CD4-positive, alpha-beta T cell treated with Interleukin-17A for 1 hour (primary cell): ENCODE results near the gene PPP3CA.
"Not testable (repeated sequence)": the region's sequence is repeated elsewhere in the genome, so short reads cannot be mapped to it uniquely, and the experiment has no call there.

ENCODE experiments used
- DNase-seq: peaks from one replicate; pipeline ENCODE4 v3.0.0-alpha.2; 2020

The PPP3CA gene

DNA sequence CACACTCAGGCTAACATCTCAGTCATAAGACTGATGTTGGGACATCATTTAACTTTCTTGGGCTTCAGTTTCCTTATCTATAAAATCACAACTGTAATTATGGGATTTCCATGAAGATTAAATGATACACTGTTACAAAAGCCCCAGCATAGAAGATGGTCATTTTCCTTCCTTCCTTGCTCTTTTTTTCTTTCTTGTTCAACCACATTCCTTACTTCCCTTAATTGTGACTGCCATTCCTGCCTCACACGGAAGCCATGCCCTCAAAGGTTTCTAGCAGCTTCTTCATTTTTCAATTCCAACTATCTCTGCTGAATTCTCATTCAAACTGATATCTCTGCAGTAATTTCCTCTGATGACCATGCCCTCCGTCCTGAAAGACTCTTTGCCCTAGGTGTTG is 311.8 kb downstream of the PPP3CA start:
- no peak for DNase-seq

DNA sequence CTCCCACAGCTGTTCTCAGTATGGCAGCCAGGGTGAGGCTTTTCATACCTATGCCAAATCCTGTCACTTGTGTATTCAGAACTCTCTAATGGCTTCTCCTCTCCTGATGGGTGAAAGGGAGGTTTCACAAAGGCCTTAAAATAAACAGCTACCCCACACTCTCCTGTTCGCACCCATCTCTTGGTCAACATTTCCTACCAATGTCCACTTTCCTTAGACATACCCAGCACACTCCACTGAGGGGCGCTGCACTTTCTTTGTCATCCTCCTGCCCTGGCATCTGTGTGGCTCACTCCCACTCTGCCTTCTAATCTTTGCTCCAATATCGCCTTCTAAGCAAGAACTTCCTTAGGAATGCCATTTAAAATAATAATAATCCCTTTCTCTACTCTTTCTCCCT is 313.3 kb downstream of the PPP3CA start:
- no peak for DNase-seq

DNA sequence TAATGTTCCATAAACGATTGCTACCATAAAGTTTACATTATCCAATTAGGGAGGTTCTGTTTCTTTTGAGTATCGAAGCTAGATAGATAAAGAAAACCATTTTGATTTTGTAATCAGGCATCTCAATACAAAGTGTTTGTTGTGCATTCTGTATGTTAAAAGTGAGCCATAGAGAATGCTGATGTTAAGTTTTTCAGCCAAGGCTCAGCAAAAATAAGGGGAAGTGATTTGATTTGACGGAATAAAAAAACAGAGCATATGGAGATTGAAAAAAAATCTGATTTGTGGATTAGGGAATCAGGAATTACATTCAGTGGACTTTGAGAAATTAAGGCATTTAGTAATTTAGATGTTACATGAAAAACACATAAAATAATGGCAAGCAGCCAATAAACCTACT is 314.8 kb downstream of the PPP3CA start:
- DNase-seq = no peak

DNA sequence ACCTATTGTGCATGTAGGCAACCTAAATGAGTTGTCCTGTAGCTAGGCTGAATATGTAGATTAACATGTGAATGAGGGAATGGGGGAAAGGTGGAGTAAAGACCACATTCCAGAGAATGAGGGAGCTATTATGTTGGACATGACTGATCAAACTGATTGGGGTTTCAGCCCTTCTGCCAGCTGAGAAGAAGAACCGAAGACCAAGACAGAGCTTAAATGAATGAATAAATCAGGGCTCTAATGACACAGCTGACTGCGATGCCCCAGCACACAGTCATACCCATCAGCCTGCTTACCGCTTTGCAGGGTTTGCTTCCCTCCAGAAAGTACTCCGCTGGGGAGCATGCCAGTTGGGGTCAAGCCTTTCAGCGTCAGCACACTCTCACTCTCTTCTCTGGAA is 315.4 kb downstream of the PPP3CA start:
- no peak for DNase-seq

DNA sequence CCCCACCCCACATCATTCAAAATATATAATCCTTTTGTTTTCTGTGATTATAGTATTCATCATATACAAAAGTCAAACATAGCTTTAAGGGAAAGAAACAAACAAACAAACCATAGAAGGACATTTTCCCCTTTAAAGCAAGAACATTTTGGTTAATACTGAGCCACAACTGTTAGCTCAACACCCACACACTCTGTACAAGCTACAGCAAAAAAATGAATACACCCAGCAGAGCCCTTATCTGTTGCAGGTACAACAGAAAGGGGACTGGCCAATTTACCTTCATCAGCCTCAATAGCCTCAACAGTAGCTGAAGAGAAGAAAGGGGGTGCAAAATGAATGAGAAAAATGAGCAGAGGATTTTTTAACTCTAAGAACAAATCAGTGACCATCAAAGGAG is 318.4 kb downstream of the PPP3CA start:
- DNase-seq = no peak

DNA sequence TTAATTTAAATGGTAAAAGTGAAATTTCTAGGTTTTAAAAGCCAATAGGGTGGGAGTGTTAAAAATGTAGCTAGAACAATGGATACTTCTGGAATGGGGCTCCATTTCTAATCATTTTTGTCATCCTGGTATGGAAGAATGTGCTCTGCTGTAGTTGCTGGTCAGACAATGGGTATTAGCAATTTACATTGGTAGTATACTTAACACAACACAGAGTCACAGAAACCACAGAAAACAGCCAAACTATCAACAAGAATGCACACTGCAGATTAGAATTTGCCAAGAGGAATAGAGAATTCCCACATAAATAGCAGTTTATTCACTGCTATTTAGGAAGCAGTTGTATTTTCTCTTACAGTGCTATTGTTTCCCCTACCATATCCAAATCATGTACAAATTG is 319.6 kb downstream of the PPP3CA start:
- no peak for DNase-seq

DNA sequence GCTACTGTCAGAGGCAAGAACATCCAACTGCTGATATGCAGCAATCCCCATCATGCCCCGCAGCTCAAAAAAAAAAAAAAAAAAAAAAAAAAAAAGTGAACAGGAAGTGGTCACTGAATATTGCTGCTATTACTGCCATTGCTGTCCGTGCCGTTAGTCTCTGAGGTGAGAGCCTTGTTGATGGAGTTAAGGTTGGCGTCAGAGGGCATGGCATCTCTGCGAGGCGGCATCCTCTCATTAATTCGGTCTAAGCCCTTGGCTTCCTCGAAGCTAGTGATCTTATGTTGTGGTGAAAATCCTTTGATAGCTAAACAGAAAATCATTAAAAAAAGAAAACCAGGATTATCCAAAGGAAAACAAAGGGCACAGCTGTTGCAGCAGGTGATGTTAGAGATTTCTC is 321.6 kb downstream of the PPP3CA start:
- DNase-seq = no peak

DNA sequence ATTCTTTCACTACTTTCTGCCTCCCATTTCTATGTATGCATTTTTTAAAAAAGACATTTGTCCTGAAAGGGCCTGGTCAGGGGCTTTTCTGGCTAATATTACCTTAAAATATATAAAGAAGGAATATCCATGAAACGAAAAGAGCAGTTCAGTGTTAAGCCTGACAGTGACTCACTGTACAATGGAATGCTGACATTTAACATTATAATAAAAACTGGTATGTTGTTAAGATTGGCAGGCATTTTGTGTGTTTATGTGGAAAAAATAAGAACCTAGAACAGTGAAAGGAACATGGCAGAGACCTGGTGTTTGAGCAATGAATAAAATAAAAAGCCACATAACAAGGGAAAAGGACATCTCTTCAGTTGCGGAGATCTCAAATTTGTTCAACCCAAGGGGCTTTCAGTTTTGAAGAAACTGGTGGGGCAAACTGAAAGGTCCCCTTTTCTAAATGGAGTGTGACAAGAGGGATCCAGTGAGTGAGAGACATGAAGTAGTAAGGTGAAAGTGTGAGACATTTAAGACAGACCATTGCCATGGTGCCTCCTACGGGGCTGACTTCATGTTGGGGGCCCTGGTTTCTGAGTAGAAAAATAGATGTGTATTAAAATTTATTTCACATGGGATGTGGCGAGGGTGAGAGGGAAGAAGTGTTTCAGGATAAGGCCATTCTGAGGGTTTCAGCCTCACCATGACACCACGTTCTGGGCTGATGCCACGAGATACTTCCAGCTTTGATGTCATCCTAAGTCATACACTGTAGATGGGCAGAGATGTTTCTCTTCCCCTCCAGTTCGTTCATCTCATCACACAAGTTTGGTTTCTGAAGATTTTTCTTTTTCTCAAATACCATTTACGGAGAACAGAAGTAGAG is 324.9 kb downstream of the PPP3CA start:
- DNase-seq = no peak

DNA sequence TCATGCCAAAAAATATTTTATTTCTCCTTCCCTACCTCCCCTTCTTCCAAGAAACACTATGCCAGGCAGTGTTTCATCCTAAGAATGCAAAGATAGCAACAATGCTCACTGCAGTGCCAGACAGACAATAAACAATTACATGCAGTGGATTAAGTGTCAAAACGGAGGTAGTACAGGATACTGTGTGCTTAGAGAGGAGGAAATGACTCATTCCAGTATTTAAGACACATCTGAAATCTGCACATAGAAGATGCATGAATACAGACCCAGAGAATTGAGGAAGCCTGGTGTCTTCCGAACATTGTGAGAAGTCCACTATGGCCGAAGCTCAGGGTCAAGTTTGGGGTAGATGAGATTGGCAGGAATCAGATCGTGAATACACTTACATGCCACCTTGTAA is 326.4 kb downstream of the PPP3CA start:
- peak; percentile 60 for DNase-seq

DNA sequence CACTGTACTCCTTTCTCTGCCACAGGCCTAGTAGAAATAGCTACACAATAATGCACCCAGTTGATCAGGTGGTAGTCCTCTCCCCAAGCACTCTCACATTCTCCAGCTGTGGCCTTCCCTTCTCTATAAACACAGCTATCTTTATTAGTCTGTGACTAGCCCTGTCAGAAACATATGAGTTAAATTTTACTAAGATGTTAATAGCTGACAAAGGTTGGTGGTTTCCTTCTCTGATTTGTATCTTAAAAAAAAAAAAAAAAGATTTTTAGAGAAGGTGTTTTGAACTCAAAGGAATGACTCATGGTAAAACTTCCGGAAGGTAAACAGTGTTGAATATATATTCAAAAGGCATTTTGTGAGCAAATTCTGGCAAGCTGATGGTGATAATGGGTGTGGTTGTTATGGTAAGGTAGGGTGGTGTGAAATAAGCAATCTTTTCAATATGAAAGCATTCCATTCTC is 327.4 kb downstream of the PPP3CA start:
- peak; percentile 82 for DNase-seq

DNA sequence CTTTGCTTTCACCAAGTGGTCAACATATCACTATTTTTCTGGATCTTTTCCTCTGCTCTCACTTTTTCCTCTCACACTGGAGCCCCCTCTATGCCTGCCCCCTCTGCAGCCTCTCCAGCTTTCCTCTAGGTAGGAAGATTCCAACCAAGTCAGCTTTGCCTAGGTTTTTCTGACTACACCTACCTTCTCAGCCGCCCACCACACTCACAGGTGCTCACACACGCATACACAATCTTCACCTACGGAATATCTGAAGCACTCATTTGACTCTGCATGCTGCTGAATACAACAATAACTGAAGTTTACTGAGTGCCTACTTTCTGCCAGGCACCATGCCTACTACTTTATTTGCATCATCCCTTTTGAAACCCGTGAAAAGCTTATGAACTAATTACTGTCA is 328.0 kb downstream of the PPP3CA start:
- no peak for DNase-seq

DNA sequence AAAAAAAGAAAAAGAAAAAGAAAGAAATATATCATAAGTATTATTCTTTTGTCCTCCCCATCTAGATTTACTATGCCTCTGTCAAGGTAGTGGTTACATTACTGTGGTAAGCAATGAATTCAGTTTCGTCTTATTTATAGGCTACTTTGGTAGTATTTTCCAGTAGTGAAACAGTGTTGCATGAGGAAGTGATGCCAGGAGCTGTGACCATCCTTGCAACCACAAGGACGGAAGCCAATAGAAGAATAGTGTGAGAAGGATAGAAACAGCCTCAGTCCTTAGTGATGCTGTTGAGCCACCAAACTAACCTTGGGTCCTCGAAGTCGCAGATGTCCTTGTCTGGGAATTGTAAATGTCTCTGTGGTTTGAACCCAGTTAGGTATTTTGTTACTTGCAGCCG is 328.5 kb downstream of the PPP3CA start:
- DNase-seq = peak; percentile 44

DNA sequence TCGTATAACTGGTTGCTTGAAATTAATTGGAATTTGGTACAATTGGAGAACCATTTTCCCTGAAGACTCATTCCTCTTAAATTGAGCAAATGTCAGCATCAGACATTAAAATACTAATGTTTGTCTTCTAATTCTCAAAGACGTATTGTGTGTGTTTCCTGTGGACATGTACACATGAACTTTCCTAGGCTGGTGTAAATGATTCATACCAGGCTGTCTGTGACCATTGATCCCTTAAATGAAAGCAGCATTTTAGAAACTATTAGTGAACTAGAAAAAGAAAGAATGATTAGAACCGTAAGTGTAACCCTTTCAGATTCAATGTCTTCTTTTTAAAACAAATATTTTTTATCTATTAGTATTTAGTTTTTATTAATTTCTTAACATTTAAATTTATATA is 332.9 kb downstream of the PPP3CA start:
- DNase-seq = no peak

DNA sequence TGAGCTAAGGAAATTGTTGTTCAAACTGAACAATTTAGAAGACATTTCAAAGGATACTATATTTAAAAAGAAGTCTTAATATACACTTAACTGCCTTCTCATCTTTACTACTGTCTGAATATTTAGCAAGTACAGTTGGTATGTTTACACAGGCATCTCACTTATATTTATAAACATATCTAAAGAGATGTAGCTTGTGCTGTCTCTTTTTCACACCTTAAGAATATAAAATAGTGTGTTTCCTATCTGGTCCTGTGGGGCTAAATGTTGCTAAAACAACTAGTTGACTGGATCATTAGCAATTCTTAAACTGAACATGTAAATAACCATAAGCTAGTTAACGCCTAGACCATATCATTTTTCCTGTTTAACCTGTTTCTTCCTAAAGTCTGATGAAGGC is 336.3 kb downstream of the PPP3CA start:
- DNase-seq = no peak

DNA sequence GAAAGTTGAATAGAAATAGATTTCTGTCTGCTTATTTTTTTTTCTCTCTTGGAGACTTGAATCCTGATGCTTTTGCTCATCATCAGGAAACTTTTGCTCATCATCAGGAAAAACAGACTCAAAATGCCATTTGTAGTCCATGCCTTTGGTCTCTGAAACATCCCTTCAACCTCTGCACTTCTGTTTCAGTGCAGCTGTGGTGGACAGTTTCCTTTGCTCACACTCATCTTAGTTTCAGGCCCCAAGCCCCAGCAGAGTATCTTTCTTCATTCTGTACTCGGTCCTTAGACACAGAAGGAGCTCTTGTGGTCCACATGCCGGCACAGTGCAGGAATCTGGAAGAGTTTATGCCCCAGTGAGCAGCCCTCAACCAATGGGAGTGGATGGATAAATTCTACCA is 337.9 kb downstream of the PPP3CA start:
- DNase-seq = no peak

DNA sequence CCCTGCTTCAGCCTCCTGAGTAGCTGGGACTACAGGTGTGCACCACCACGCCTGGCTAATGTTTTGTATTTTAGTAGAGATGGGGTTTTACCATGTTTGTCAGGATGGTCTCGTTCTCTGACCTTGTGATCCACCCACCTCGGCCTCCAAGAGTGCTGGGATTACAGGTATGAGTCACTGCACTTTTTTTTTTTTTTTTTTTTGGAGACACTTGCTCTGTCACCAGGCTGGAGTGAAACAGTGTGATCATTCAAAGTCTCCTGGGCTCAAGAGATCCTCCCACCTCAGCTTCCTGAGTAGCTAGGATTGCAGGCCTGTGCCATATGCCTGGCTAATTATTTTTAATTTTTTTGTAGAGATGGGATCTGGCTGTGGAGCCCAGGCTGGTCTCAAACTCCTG is 338.8 kb downstream of the PPP3CA start:
- no peak for DNase-seq

DNA sequence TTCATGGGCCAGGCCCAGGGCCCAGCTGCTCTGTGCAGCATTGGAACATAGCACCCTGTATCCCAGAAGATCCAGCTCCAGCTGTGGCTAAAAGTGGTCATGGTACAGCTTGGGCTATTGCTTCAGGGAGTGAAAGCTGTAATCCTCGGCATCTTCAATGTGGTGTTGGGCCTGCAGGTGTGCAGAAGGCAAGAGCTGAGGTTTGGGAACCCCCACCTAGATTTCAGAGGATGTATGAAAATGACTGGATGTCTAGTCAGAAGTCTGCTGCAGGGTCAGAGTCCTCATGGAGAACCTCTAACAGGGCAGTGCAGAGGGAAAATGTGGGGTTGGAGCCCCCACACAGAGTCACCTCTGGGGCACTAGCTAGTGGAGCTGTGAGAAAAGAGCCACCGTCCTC is 341.7 kb downstream of the PPP3CA start:
- DNase-seq = no peak

DNA sequence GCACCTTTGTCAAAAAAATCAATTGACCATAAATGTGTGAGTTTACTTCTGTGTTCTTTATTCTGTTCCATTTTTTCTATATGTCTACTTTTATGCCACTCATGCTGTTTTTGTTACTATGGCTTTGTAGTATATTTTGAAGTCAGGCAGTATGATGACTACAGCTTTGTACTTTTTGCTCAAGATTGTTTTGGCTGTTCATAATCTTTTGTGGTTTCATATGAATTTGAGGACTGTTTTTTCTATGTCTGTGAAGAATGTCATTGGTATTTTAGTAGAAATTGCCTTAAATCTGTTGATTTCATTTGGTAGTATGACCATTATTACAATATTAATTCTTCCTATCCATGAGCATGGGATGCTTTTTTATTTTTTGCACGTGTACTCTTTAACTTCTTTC is 346.8 kb downstream of the PPP3CA start:
- no peak for DNase-seq

DNA sequence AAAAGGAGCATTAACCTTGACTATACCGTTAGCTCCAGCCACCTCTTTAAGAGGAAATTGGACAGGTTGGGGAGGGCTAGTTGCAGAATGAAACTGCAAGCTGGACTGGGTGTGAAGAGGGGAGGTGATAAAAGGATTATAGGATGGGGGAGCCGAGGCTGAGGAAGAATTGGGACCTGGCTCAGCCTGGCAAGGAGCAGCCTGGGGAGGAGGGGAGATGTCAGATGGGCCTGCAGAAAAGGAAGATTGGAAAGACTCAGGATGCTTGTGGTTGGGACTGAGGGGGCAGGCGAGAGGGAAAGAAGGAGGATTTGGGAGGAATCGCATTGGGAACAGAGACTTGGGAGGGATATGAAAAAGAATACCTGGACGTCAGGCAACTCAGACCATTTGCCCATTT is 351.7 kb downstream of the PPP3CA start:
- no peak for DNase-seq

DNA sequence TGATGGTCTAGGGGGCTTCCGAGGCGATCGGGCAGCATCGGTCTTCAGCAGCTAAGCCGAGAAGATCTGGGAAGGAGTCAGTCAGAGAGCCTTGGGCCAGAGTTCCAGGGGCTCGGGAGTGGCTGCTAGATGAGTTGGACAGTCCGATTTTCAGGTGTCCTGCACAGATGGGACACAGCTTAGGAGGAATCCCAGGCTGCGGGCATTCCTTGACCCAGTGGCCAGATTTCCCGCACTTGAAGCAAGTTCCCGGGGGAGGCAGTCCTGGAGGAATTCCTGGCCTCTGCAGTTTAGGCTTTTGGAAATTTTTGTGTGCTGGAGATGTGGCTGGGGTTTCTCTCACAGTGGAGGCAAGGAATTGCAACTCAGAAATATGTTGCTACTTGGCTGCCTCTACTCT is 352.3 kb downstream of the PPP3CA start:
- not testable (repeated sequence) for DNase-seq

DNA sequence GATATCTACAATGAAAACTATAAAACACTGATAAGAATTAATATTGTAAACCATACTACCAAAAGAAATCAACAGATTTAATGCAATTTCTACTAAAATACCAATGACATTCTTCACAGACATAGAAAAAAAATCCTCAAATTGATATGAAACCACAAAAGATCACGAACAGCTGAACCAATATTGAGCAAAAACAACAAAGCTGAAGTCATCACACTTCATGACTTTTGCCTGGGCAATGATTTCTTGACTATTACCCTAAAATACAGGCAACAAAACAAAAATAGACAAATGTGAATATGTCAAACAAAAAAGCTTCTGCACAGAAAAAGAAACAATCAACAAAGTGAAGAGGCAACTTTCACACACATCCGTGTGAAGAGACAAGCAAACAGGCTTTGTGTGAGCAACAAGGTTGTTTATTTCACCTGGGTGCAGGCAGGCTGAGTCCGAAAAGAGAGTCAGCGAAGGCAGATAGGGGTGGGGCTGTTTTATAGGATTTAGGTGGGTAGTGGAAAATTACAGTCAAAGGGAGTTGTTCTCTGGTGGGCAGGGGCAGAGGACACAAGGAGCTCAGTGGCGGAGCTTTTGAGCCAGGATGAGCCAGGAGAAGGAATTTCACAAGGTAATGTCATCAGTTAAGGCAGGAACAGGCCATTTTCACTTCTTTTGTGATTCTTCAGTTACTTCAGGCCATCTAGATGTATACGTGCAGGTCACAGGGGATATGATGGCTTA is 355.8 kb downstream of the PPP3CA start:
- not testable (repeated sequence) for DNase-seq

DNA sequence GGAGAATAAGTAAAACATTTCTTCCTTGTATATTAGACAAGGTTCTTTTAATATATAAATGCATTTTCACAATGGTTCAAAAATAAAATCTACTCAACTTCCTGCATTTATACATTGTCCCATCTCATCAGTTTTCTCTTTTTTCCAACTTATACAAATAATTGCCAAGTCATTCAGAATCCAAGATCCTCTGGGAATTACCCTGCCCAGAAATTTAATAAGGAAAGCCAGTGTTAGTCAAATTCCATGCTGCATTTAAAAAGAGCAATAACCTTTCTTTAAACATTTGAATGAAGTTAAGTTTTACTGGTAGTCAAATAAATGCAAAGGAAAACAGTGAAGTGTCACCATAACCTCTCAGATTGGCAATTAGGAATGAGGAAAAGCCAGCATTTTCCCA is 357.9 kb downstream of the PPP3CA start:
- no peak for DNase-seq

DNA sequence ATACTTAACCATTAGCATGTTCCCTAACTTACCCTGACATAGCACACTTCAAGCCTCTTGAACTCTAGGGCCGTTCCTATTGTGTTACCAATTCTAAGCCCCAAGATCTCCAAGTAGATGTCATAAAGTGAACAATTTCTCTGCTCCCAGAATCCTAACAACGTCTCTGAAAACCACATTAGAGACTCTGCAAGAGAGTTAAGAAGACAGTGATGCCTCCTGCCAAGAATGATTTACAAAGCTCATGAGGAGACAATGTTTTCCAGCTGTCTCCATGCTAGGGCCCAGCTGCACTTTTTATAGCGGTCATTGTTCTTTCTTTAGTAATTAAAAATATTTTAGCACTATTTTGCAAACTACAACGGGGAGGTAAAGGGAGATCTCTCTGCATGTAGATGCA is 358.4 kb downstream of the PPP3CA start:
- no peak for DNase-seq

DNA sequence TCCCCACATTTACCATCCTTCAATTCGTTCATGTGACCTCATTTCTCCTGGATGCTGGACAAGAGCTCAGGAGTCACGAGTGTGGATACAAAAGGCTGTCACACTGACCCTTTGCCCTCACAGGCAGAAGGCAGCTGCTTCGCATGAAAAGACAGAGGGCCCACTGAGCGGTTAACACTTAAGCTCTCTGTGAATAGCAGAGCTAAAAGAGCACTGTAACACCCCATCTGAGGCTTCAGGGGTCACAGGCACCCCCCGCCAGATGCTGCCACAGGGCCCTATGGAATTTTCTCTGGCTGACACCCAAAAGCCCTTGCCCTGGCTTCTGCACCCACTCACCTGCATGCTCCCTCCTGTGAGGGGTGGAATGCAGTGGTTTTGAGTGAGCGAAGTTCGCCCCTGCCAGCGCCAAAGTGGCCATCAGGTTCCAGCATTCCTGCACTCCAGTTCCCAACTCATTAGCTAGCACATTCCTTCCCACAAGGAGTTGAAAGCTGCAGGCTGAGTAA is 360.9 kb downstream of the PPP3CA start:
- no peak for DNase-seq
